Vagina (tissue), 2 donors: ENCODE results near the gene ZBTB20. TPM values are rescaled to one million over a fixed set of nuclear protein-coding genes. Genes with fewer than 3 reads are reported as not detected.

Source experiments
- DNase-seq, 2 donors: peaks; one replicate each; pipeline ENCODE4 v3.0.0-alpha.2; 2017; ENCODE audit errors: extremely low spot score in 2 of 2
- H3K27ac ChIP-seq: fragments of 200-600 bp; sonication (generic); one replicate; pipeline ENCODE4 v1.5.1; 2019
- H3K27me3 ChIP-seq: fragments of 200-600 bp; sonication (generic); one replicate; pipeline ENCODE4 v1.5.1; 2019
- H3K36me3 ChIP-seq, 2 donors: fragments of 200-600 bp; sonication (generic); one replicate each; pipeline ENCODE4 v1.5.1; 2017 to 2019
- H3K4me1 ChIP-seq: fragments of 200-600 bp; sonication (generic); one replicate; pipeline ENCODE4 v1.5.1; 2019
- H3K4me3 ChIP-seq, 2 donors: fragments of 200-600 bp; sonication (generic); 1 replicate in 1 of 2; 2 replicates in 1 of 2; pipeline ENCODE4 v1.5.1; 2016 to 2019
- H3K9me3 ChIP-seq: fragments of 200-600 bp; sonication (generic); one replicate; pipeline ENCODE4 v1.5.1; 2019
- CTCF ChIP-seq, 3 experiments: fragments of 450-650 bp in 2 of 3; fragments of 200-600 bp in 1 of 3; sonication (generic) in 1 of 3; IDR thresholded peaks; one replicate each; pipeline ENCODE4 v1.5.1; 2017 to 2019; ENCODE audit warnings: antibody characterized with exemption in 3 of 3, mild to moderate bottlenecking in 2 of 3, moderate library complexity in 2 of 3
- POLR2A ChIP-seq, 2 donors: fragments of 450-650 bp; IDR thresholded peaks; one replicate each; pipeline ENCODE4 v1.6.1; 2017; ENCODE audit warnings: antibody characterized with exemption in 2 of 2, mild to moderate bottlenecking in 2 of 2, moderate library complexity in 2 of 2
- POLR2AphosphoS5 ChIP-seq, 2 donors: sonication (generic); formaldehyde crosslinking; IDR thresholded peaks; one replicate each; pipeline ENCODE4 v1.9.0; 2017; ENCODE audit warnings: antibody characterized with exemption in 2 of 2, mild to moderate bottlenecking in 2 of 2, low read depth in 1 of 2; ENCODE audit not compliant: insufficient read depth in 1 of 2
- intact Hi-C: fragments of 100-400 bp; cut with DNase I; formaldehyde crosslinking; loops from one replicate; pipeline ENCODE4 v1.15.1; 2023
- total RNA-seq: library from RNA; depleted of rRNA; stranded (reverse); fragments of >200 nt; gene quantifications from one replicate; pipeline ENCODE4 v1.2.3, GENCODE V29; 2016

ZBTB20 gene
- total RNA-seq, 1 donor from 2014 or later: 64.8 TPM

GRCh38 chr3:114563720-114564119, 583.4 kb downstream of the ZBTB20 start:
- intact Hi-C loops: no loop called here
- no peaks in the 10 kb centered on the region for H3K36me3 ChIP-seq
- H3K4me3 ChIP-seq: no peak overlapping the region
- H3K4me1 ChIP-seq: peaks cover 23% of the 10 kb centered on the region
- H3K27ac ChIP-seq: no peak overlapping the region
- no peak for TF ChIP-seq POLR2A (IDR thresholded peaks at IDR 0.05)
- no peaks in the 10 kb centered on the region for H3K9me3 ChIP-seq
- H3K27me3 ChIP-seq: no peaks in the 10 kb centered on the region
- DNase-seq: no peak

- H3K27me3 ChIP-seq: no peaks in the 10 kb centered on the region
- peaks cover 19% of the 10 kb centered on the region for H3K4me1 ChIP-seq
- TF ChIP-seq POLR2A (IDR thresholded peaks at IDR 0.05) (no peak), POLR2AphosphoS5 (IDR thresholded peaks at IDR 0.05; ENCODE audit: insufficient read depth in 1 of 2, low read depth in 1 of 2) (no peak), CTCF (IDR thresholded peaks at IDR 0.05) (no peak)
- intact Hi-C loops: no loop called here
- H3K27ac ChIP-seq: no peak overlapping the region
- H3K36me3 ChIP-seq: no peaks in the 10 kb centered on the region
- no peak for DNase-seq
- H3K9me3 ChIP-seq: no peaks in the 10 kb centered on the region
- H3K4me3 ChIP-seq: no peak overlapping the region
Observed at GRCh38 chr3:114562557-114562956, 584.5 kb downstream of the ZBTB20 start.

- no peaks in the 10 kb centered on the region for H3K36me3 ChIP-seq
- peaks cover 17% of the 10 kb centered on the region for H3K4me1 ChIP-seq
- no peaks in the 10 kb centered on the region for H3K9me3 ChIP-seq
- no peak for DNase-seq
- H3K27ac ChIP-seq: no peak overlapping the region
- intact Hi-C loops: no loop called here
- no peaks in the 10 kb centered on the region for H3K27me3 ChIP-seq
- H3K4me3 ChIP-seq: no peak overlapping the region
- TF ChIP-seq POLR2AphosphoS5 (IDR thresholded peaks at IDR 0.05; ENCODE audit: insufficient read depth in 1 of 2, low read depth in 1 of 2) (no peak), POLR2A (IDR thresholded peaks at IDR 0.05) (no peak), CTCF (IDR thresholded peaks at IDR 0.05) (no peak)
Observed at GRCh38 chr3:114558271-114558670, 588.8 kb downstream of the ZBTB20 start.

- TF ChIP-seq CTCF (IDR thresholded peaks at IDR 0.05): no peak
- no peak for TF ChIP-seq POLR2AphosphoS5 (IDR thresholded peaks at IDR 0.05; ENCODE audit: insufficient read depth in 1 of 2, low read depth in 1 of 2)
- no peak for TF ChIP-seq POLR2A (IDR thresholded peaks at IDR 0.05)
- H3K27ac ChIP-seq: no peak overlapping the region
Observed at GRCh38 chr3:114557791-114558190, 589.3 kb downstream of the ZBTB20 start.

GRCh38 chr3:114556657-114557213, 590.4 kb downstream of the ZBTB20 start:
- Histone ChIP-seq H3K4me3 (no peak overlapping the region), H3K27me3 (no peaks in the 10 kb centered on the region), H3K4me1 (peaks cover 32% of the 10 kb centered on the region), H3K27ac (no peak overlapping the region), H3K36me3 (no peaks in the 10 kb centered on the region), H3K9me3 (no peaks in the 10 kb centered on the region)
- no peak for DNase-seq
- TF ChIP-seq POLR2A (IDR thresholded peaks at IDR 0.05): no peak
- TF ChIP-seq POLR2AphosphoS5 (IDR thresholded peaks at IDR 0.05; ENCODE audit: insufficient read depth in 1 of 2, low read depth in 1 of 2): no peak
- no peak for TF ChIP-seq CTCF (IDR thresholded peaks at IDR 0.05)
- intact Hi-C loops: no loop called here

More at GRCh38 chr3:114557791-114558190, 589.3 kb downstream of the ZBTB20 start:
- Histone ChIP-seq H3K4me1 (peaks cover 22% of the 10 kb centered on the region), H3K9me3 (no peaks in the 10 kb centered on the region), H3K36me3 (no peaks in the 10 kb centered on the region), H3K27me3 (no peaks in the 10 kb centered on the region), H3K4me3 (no peak overlapping the region)
- no peak for DNase-seq
- intact Hi-C loops: no loop called here
